Neuronal stem cell (in vitro differentiated cells): Measurements from ENCODE around the gene PTPRG.

ENCODE experiments used
- DNase-seq: peaks from one replicate; pipeline ENCODE4 v3.0.0-alpha.2; 2013; ENCODE audit warnings: low spot score
- H2AFZ ChIP-seq: one replicate; pipeline ENCODE4 v1.6.1; 2013; ENCODE audit warnings: mild to moderate bottlenecking, low read length, inconsistent platforms
- H2AK5ac ChIP-seq: 2 replicates; pipeline ENCODE4 v1.6.1; 2013; ENCODE audit warnings: low read depth, mild to moderate bottlenecking, inconsistent platforms, low read length, moderate library complexity, mixed read lengths
- H2BK120ac ChIP-seq: 2 replicates; pipeline ENCODE4 v1.6.1; 2013; ENCODE audit warnings: low read depth, mild to moderate bottlenecking, inconsistent platforms, low read length, moderate library complexity, mixed read lengths
- H2BK12ac ChIP-seq: one replicate; pipeline ENCODE4 v1.6.1; 2013; ENCODE audit warnings: low read length, inconsistent platforms
- H2BK15ac ChIP-seq: 2 replicates; pipeline ENCODE4 v1.6.1; 2013; ENCODE audit warnings: mild to moderate bottlenecking, low read length, inconsistent platforms, mixed read lengths
- H2BK5ac ChIP-seq: one replicate; pipeline ENCODE4 v1.6.1; 2013; ENCODE audit warnings: inconsistent platforms, mild to moderate bottlenecking, low read length, moderate library complexity
- H3K14ac ChIP-seq: one replicate; pipeline ENCODE4 v1.6.1; 2013; ENCODE audit warnings: low read length, inconsistent platforms
- H3K18ac ChIP-seq: 2 replicates; pipeline ENCODE4 v1.6.1; 2013; ENCODE audit warnings: low read length, inconsistent platforms
- H3K23ac ChIP-seq: 2 replicates; pipeline ENCODE4 v1.6.1; 2013; ENCODE audit warnings: low read depth, mild to moderate bottlenecking, mixed read lengths, low read length, inconsistent platforms; ENCODE audit not compliant: poor library complexity
- H3K27ac ChIP-seq: replicated peaks from 3 replicates; pipeline ENCODE4 v1.5.1; 2013; ENCODE audit warnings: low read length, inconsistent platforms
- H3K27me3 ChIP-seq, 3 experiments: 2 replicates each; pipeline ENCODE4 v1.6.1; 2013; ENCODE audit warnings: low read length in 3 of 3, mild to moderate bottlenecking in 2 of 3, inconsistent platforms in 1 of 3, low read depth in 1 of 3, mixed read lengths in 1 of 3, moderate library complexity in 1 of 3; ENCODE audit not compliant: control insufficient read depth in 3 of 3, insufficient read depth in 3 of 3
- H3K36me3 ChIP-seq, 2 donors: replicated peaks in 1 of 2; 2 replicates each; pipeline ENCODE4 v1.6.1; 2013; ENCODE audit warnings: low read length in 2 of 2; ENCODE audit not compliant: control insufficient read depth in 2 of 2, insufficient read depth in 2 of 2
- H3K4ac ChIP-seq: 2 replicates; pipeline ENCODE4 v1.6.1; 2013; ENCODE audit warnings: inconsistent platforms, mild to moderate bottlenecking, low read length, moderate library complexity
- H3K4me1 ChIP-seq, 2 donors: 1 replicate in 1 of 2; 2 replicates in 1 of 2; pipeline ENCODE4 v1.6.1; 2013; ENCODE audit warnings: low read length in 2 of 2, low read depth in 1 of 2; ENCODE audit not compliant: control insufficient read depth in 2 of 2, insufficient read depth in 1 of 2
- H3K4me2 ChIP-seq: one replicate; pipeline ENCODE4 v1.6.1; 2013; ENCODE audit warnings: mild to moderate bottlenecking, low read length, inconsistent platforms; ENCODE audit not compliant: insufficient read depth, poor library complexity, severe bottlenecking
- H3K4me3 ChIP-seq, 2 donors: 2 replicates each; pipeline ENCODE4 v1.5.1; 2013; ENCODE audit warnings: low read length in 2 of 2, mild to moderate bottlenecking in 2 of 2, inconsistent platforms in 1 of 2, moderate library complexity in 1 of 2
- H3K79me1 ChIP-seq: one replicate; pipeline ENCODE4 v1.6.1; 2013; ENCODE audit warnings: low read depth, mild to moderate bottlenecking, inconsistent platforms, low read length, moderate library complexity
- H3K9ac ChIP-seq: one replicate; pipeline ENCODE4 v1.6.1; 2013; ENCODE audit warnings: mild to moderate bottlenecking, low read depth, low read length, inconsistent platforms; ENCODE audit not compliant: poor library complexity
- H3K9me3 ChIP-seq, 2 donors: replicated peaks in 1 of 2; 2 replicates each; pipeline versions ENCODE3 to v1.6.1; 2013; ENCODE audit warnings: low read length in 2 of 2, mild to moderate bottlenecking in 2 of 2, inconsistent platforms in 1 of 2, low read depth in 1 of 2, mixed read lengths in 1 of 2, moderate library complexity in 1 of 2; ENCODE audit not compliant: control insufficient read depth in 2 of 2, insufficient read depth in 1 of 2
- H4K8ac ChIP-seq: one replicate; pipeline ENCODE4 v1.6.1; 2013; ENCODE audit warnings: low read depth, mild to moderate bottlenecking, inconsistent platforms, low read length, moderate library complexity
- H4K91ac ChIP-seq: one replicate; pipeline ENCODE4 v1.6.1; 2013; ENCODE audit warnings: low read length, low read depth, mild to moderate bottlenecking, inconsistent platforms; ENCODE audit not compliant: poor library complexity
- WGBS, 2 donors: extraction: QIAGEN DNeasy Blood & Tissue Kit; methylation state at CpG; one replicate each; pipeline ENCODE4 v1.1.7; 2013; ENCODE audit warnings: missing lambda C conversion rate in 2 of 2, mixed read lengths in 1 of 2; ENCODE audit not compliant: insufficient read length in 2 of 2, insufficient replicate concordance in 1 of 2; ENCODE audit errors: extremely low coverage in 2 of 2; 5-methylcytosine and 5-hydroxymethylcytosine counted together

The PTPRG gene

DNA sequence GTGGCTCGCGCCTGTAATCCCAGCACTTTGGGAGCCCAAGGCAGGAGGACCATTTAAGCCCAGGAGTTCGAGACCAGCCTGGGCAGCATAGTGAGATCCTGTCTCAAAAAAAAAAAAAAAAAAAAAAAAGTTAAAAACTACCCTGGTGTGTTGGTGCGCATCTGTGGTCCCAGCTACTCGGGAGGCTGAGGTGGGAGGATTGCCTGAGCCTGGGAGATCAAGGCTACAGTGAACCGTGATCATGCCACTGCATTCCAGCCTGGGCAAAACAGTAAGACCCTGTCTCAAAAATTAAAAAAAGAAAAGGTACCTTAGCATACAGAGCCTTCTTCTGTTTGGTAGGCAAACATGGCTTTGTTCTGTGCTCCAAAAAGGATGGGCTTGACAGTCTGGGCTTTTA, 57.5 kb downstream of the PTPRG start:
- H3K9ac ChIP-seq = no peak overlapping the region
- no peak overlapping the region for H2AFZ ChIP-seq
- no peak overlapping the region for H2BK15ac ChIP-seq
- no peak overlapping the region for H3K4me2 ChIP-seq
- no peaks in the 10 kb centered on the region for H3K27me3 ChIP-seq
- no peak overlapping the region for H3K23ac ChIP-seq
- H3K14ac ChIP-seq = no peak overlapping the region
- no peak overlapping the region for H2BK5ac ChIP-seq
- H2BK12ac ChIP-seq = no peak overlapping the region
- no peak overlapping the region for H3K18ac ChIP-seq
- no peak overlapping the region for H4K91ac ChIP-seq
- no CpG with 5 or more reads among the region's 6 CpGs for WGBS, 2 donors
- H3K4ac ChIP-seq = no peak overlapping the region
- H3K4me3 ChIP-seq = no peak overlapping the region
- H3K79me1 ChIP-seq = peaks cover 1% of the 10 kb centered on the region
- H3K27ac ChIP-seq = no peak overlapping the region
- H3K36me3 ChIP-seq = peaks cover 0 to 1% of the 10 kb centered on the region in 2 donors
- H2AK5ac ChIP-seq = no peak overlapping the region
- H2BK120ac ChIP-seq = no peak overlapping the region
- peaks cover 0 to 1% of the 10 kb centered on the region in 2 donors for H3K9me3 ChIP-seq
- no peak overlapping the region for H4K8ac ChIP-seq
- no peak for DNase-seq
- H3K4me1 ChIP-seq = peaks cover 0 to 7% of the 10 kb centered on the region in 2 donors

DNA sequence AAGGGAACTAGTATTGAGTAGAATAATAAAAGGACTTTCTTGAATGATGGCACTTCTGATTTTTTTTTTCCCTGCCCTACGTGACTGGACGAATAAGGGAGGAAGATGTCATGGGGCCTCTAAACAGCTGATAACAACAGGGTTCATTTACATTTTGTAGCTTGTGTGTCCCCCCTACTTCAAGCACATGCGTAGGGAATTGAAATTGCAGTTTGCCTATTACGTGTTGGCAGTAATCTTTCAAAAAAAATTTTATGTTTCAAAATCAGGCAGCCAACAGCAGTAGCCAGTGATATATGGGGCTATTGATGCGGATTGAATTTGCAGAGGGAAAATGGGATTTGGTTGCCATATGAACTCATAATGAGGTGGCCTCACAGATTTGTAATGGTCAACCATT, 58.7 kb downstream of the PTPRG start:
- DNase-seq = no peak
- H3K9me3 ChIP-seq = peaks cover 0 to 2% of the 10 kb centered on the region in 2 donors

DNA sequence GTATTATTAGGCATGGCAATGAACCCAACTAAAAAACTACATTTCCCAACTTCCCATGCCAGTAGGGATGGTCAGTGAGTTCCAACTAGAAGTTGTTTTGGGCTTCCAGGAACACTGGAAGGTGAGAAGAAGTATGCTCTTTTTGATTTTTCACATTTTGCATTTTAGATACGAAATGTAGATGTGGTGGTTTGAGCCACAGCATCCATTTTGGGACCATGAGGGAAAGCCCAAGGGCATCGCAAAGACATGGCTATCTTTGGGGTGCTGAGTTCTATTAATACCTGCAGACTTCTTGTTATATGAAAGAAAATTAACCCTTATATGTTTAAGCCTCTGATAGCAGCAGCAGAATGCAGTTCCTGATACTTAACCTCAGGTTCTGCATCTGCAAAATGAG, 62.9 kb downstream of the PTPRG start:
- no peak overlapping the region for H3K9ac ChIP-seq
- no peak overlapping the region for H3K14ac ChIP-seq
- H3K9me3 ChIP-seq = peaks cover 0 to 2% of the 10 kb centered on the region in 2 donors
- H2BK15ac ChIP-seq = no peak overlapping the region
- H3K4me2 ChIP-seq = no peak overlapping the region
- no peak overlapping the region for H3K4me3 ChIP-seq
- H3K27me3 ChIP-seq = no peaks in the 10 kb centered on the region
- no peak overlapping the region for H2AK5ac ChIP-seq
- no peak overlapping the region for H3K27ac ChIP-seq
- H3K79me1 ChIP-seq = peaks cover 2% of the 10 kb centered on the region
- no peak overlapping the region for H3K4ac ChIP-seq
- no peak overlapping the region for H4K91ac ChIP-seq
- no peak overlapping the region for H2BK12ac ChIP-seq
- no peak overlapping the region for H4K8ac ChIP-seq
- WGBS, 2 donors = no CpG with 5 or more reads among the region's 2 CpGs
- no peak overlapping the region for H3K23ac ChIP-seq
- H2BK120ac ChIP-seq = no peak overlapping the region
- no peak overlapping the region for H2BK5ac ChIP-seq
- H3K18ac ChIP-seq = no peak overlapping the region
- H2AFZ ChIP-seq = no peak overlapping the region
- DNase-seq = no peak
- peaks cover 0 to under 1% of the 10 kb centered on the region in 2 donors for H3K4me1 ChIP-seq
- H3K36me3 ChIP-seq = peaks cover 0 to 2% of the 10 kb centered on the region in 2 donors

More for the DNA sequence above, 58.7 kb downstream of the PTPRG start:
- H3K79me1 ChIP-seq = peaks cover 2% of the 10 kb centered on the region
- no peak overlapping the region for H3K14ac ChIP-seq
- WGBS, 2 donors = no CpG with 5 or more reads among the region's 5 CpGs
- no peak overlapping the region for H3K23ac ChIP-seq
- no peak overlapping the region for H2BK5ac ChIP-seq
- no peak overlapping the region for H3K27ac ChIP-seq
- H3K9ac ChIP-seq = no peak overlapping the region
- no peak overlapping the region for H3K4ac ChIP-seq
- H2BK12ac ChIP-seq = no peak overlapping the region
- H2AFZ ChIP-seq = no peak overlapping the region
- no peak overlapping the region for H2AK5ac ChIP-seq
- peaks cover 0 to 7% of the 10 kb centered on the region in 2 donors for H3K4me1 ChIP-seq
- H2BK120ac ChIP-seq = no peak overlapping the region
- no peak overlapping the region for H3K4me3 ChIP-seq
- H3K36me3 ChIP-seq = peaks cover 0 to 2% of the 10 kb centered on the region in 2 donors
- H2BK15ac ChIP-seq = no peak overlapping the region
- H3K27me3 ChIP-seq = no peaks in the 10 kb centered on the region
- H3K18ac ChIP-seq = no peak overlapping the region
- no peak overlapping the region for H3K4me2 ChIP-seq
- H4K8ac ChIP-seq = no peak overlapping the region
- H4K91ac ChIP-seq = no peak overlapping the region

DNA sequence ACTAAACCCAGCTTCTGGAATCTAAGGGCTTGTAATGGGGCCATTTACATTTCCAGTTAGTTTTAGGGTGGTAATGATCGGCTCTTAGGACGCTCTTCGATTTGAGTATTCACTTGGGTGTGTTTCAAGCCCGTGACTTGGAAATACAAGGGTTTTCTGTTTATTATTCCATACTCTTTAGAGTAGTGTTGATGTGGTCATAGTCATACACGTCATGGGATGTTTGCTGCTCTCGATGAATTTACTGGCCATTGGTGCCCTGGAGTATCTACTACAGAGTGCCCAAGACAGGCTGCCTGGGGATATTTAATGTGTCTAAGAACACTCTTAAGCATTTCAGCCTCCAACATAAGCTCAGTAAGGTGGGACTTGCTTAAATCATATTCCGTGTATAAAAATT, 64.1 kb downstream of the PTPRG start:
- H3K36me3 ChIP-seq = peaks cover 0 to 2% of the 10 kb centered on the region in 2 donors
- no peak overlapping the region for H2BK5ac ChIP-seq
- no peak overlapping the region for H3K9ac ChIP-seq
- no peak overlapping the region for H3K14ac ChIP-seq
- H2BK120ac ChIP-seq = no peak overlapping the region
- H3K27me3 ChIP-seq = no peaks in the 10 kb centered on the region
- H4K8ac ChIP-seq = no peak overlapping the region
- no CpG with 5 or more reads among the region's 7 CpGs for WGBS, 2 donors
- H2AFZ ChIP-seq = no peak overlapping the region
- H3K4me3 ChIP-seq = no peak overlapping the region
- H3K27ac ChIP-seq = no peak overlapping the region
- peaks cover 2% of the 10 kb centered on the region for H3K79me1 ChIP-seq
- no peak for DNase-seq
- H3K23ac ChIP-seq = no peak overlapping the region
- H3K4ac ChIP-seq = no peak overlapping the region
- H4K91ac ChIP-seq = no peak overlapping the region
- no peak overlapping the region for H3K18ac ChIP-seq
- H3K4me1 ChIP-seq = no peaks in the 10 kb centered on the region
- no peak overlapping the region for H2BK12ac ChIP-seq
- H2BK15ac ChIP-seq = no peak overlapping the region
- no peak overlapping the region for H3K4me2 ChIP-seq
- peaks cover 0 to 2% of the 10 kb centered on the region in 2 donors for H3K9me3 ChIP-seq
- no peak overlapping the region for H2AK5ac ChIP-seq
